ENCODE results near the gene GAS5. TPM values are rescaled to one million over a fixed set of nuclear protein-coding genes. Genes with fewer than 3 reads are reported as not detected.

GAS5 gene
- total and polyA plus RNA-seq, 2 of the 8 experiments (the other 6 are each of a cell fraction or from before 2014, with no cell fraction given) = 799 to 1,238 TPM

- Histone ChIP-seq H3K79me2 (ENCODE audit: control insufficient read depth in 1 of 2, insufficient read depth in 2 of 2, low read length in 2 of 2) (peaks cover 0 to 32% of the 10 kb centered on the region in 2 experiments; a peak in 3 of 4 replicates), H3K4me1 (replicated peaks in 1 of 4; ENCODE audit: control insufficient read depth in 3 of 4, insufficient read depth in 4 of 4, low read length in 3 of 4) (peaks cover 2 to 10% (median 4%) of the 10 kb centered on the region in 4 experiments; a peak in 4 of 7 replicates), H3K56ac (replicated peaks; ENCODE audit: insufficient read length, low read depth, low read length) (no peak overlapping the region), H2BK120ac (replicated peaks; ENCODE audit: low read depth, low read length) (no peak overlapping the region), H3K14ac (ENCODE audit: insufficient read length) (no peak overlapping the region), H4K20me1 (replicated peaks in 1 of 2; ENCODE audit: control insufficient read depth in 1 of 2, insufficient read depth in 2 of 2, low read length in 2 of 2) (peaks cover 7 to 11% of the 10 kb centered on the region in 2 experiments), H2BK12ac (ENCODE audit: low read depth, low read length) (no peak overlapping the region), H2AFZ (ENCODE audit: low read length) (no peak overlapping the region), H3K9ac (replicated peaks in 1 of 4; ENCODE audit: extremely low read depth in 1 of 4, low read depth in 3 of 4, low read length in 3 of 4) (no peak overlapping the region), H3K9me3 (ENCODE audit: insufficient read depth in 2 of 2, low read depth in 1 of 2, low read length in 1 of 2) (no peaks in the 10 kb centered on the region), H3K79me1 (ENCODE audit: low read depth, low read length) (no peaks in the 10 kb centered on the region), H3K4ac (replicated peaks; ENCODE audit: insufficient read length, low read depth, low read length) (no peak overlapping the region), H3K4me3 (ENCODE audit: extremely low read depth in 1 of 4, insufficient read depth in 2 of 4, low read depth in 3 of 4, low read length in 4 of 4) (peak overlapping the region in 1 of 4 experiments; percentile 90; a peak in 2 of 8 replicates), H3K18ac (ENCODE audit: extremely low read depth, low read length) (no peak overlapping the region), H3K4me2 (ENCODE audit: insufficient read depth in 1 of 2, low read depth in 2 of 2, low read length in 2 of 2) (peak overlapping the region; percentile 3 to 68; a peak in 2 of 4 replicates), H4K91ac (replicated peaks; ENCODE audit: insufficient read length, low read length) (no peak overlapping the region), H4K5ac (ENCODE audit: insufficient read length, low read depth, low read length) (no peak overlapping the region), H3K27ac (ENCODE audit: low read depth, low read length) (no peak overlapping the region), H2BK5ac (ENCODE audit: low read depth, low read length) (0 out of 2 replicates have a peak overlapping the region, but pooled peaks have one; percentile 15), H3K27me3 (replicated peaks in 1 of 4; ENCODE audit: control insufficient read depth in 3 of 4, extremely low read depth in 1 of 4, insufficient read depth in 3 of 4, low read length in 3 of 4) (no peaks in the 10 kb centered on the region), H2AK5ac (ENCODE audit: low read depth, low read length) (no peak overlapping the region), H3K36me3 (ENCODE audit: control insufficient read depth in 2 of 4, insufficient read depth in 4 of 4, low read length in 3 of 4) (peaks cover 25 to 53% (median 44%) of the 10 kb centered on the region in 4 experiments), H4K8ac (ENCODE audit: extremely low read depth, insufficient read depth, low read length) (no peak overlapping the region), H3K23ac (ENCODE audit: insufficient read length) (no peak overlapping the region), H2BK20ac (ENCODE audit: low read length) (no peak overlapping the region), H3K23me2 (ENCODE audit: low read depth, low read length) (peaks cover 3% of the 10 kb centered on the region), H2BK15ac (ENCODE audit: low read length) (no peak overlapping the region)
- FAIRE-seq (no peak), DNase-seq (ENCODE audit: low read depth in 1 of 2, low spot score in 2 of 2) (no peak)
- CTCF ChIA-PET (ENCODE audit: partially characterized antibody) = interaction anchor here (0.5 to 1.8 kb wide), 5 partner anchors 10 to 434 kb away, joined by 3 to 4 read pairs (median 3); no protein-coding TSS in a partner anchor
- POLR2A ChIA-PET (ENCODE audit: partially characterized antibody) = interaction anchor here (0.5 to 13.3 kb wide), 25 partner anchors 13 to 434 kb away, joined by 3 to 475 read pairs (median 6); partner anchors contain the start of genes CENPL, DARS2, RC3H1 and SERPINC1
- TF ChIP-seq SUZ12 (IDR thresholded peaks at IDR 0.05; ENCODE audit: low read length) = no peak
- TF ChIP-seq SIRT6 (IDR thresholded peaks at IDR 0.05; ENCODE audit: low read length) = peak; percentile 50
- peak; percentile 3; the same call in 1 of the 2 replicates for TF ChIP-seq NRF1 (IDR thresholded peaks at IDR 0.05; ENCODE audit: low read depth, low read length)
- peak; percentile 77 to 91 for TF ChIP-seq POLR2A (IDR thresholded peaks at IDR 0.05; ENCODE audit: control extremely low read depth in 1 of 2, low read depth in 2 of 2, low read length in 2 of 2)
Observed at GRCh38 chr1:173863224-173864161, 4.3 kb downstream of the GAS5 start.
